Measurements from ENCODE around the gene CDON.

DNA sequence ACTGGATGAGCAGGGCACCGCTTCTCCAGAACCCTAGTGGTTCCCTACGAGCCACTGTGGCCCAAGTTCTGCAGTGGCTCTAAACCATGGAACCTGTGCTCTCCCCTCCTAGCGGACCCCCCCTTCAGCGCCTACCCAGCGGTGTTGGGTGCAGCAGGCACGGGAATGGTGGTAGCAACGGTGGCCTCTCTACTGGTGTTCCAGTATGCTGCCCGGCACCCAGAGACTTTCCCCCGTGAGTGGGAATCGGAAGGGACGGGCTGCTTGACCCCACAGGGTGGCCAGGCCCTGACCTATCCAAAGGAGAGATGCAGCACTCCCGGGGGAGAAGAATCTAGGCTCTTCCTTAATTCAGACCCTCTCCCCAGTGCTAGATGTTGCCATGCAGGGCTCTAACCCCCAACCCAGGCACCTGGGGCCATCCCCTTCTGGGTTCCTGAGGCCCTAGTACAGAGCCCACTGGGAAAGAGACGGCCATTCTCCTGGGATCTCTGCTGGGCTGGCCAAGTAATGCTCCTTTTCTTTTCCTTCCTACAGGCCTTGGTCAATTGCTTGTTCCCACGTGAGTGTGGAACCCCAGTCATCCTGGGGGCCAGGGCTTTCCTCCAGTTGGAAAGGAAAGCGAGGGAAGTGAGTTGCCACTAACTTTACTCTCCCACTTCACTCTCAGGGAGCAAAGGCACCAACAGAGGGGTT, 107.6 kb downstream of the CDON start:
- no peak for TF ChIP-seq CTCF (IDR thresholded peaks at IDR 0.05)
- TF ChIP-seq EZH2 (IDR thresholded peaks at IDR 0.05; ENCODE audit: borderline replicate concordance, insufficient read depth, low read depth, low read length, poor library complexity, severe bottlenecking) = no peak
